BJ (cell line): ENCODE measurements around the gene MSMP. TPM values are rescaled to one million over a fixed set of nuclear protein-coding genes. Genes with fewer than 3 reads are reported as not detected.

Experiments
- CTCF ChIA-PET: fragments of 350-600 bp; formaldehyde crosslinking; extraction: SDS; loops from one replicate; lab custom pipeline; 2021; ENCODE audit warnings: antibody characterized with exemption, inconsistent platforms; lab: Yijun Ruan, JAX
- POLR2A ChIA-PET: fragments of 300-600 bp; sonication (Branson Sonifier 250); formaldehyde crosslinking; extraction: SDS; loops from one replicate; lab custom pipeline; 2021; ENCODE audit warnings: antibody characterized with exemption; lab: Charles Lee
- DNase-seq: peaks from one replicate; pipeline ENCODE4 v3.0.0-alpha.2; 2011; ENCODE audit warnings: low read depth
- H3K27me3 ChIP-seq: 2 replicates; pipeline ENCODE4 v1.6.0; 2011; ENCODE audit warnings: low read length; ENCODE audit not compliant: control insufficient read depth, insufficient read depth
- H3K36me3 ChIP-seq: 2 replicates; pipeline ENCODE4 v1.5.1; 2011; ENCODE audit warnings: low read length; ENCODE audit not compliant: control insufficient read depth, insufficient read depth
- H3K4me3 ChIP-seq: 2 replicates; pipeline ENCODE4 v1.5.1; 2011; ENCODE audit warnings: low read depth, mild to moderate bottlenecking, control low read depth, low read length
- CTCF ChIP-seq: IDR thresholded peaks from 2 replicates; pipeline ENCODE4 v1.5.1; 2011; ENCODE audit warnings: low read depth, mild to moderate bottlenecking, control low read depth, inconsistent platforms, low read length, moderate library complexity; ENCODE audit not compliant: insufficient read depth
- polyA plus RNA-seq: library from polyadenylated mRNA; depleted of rRNA; stranded (reverse); fragments of >200 nt; gene quantifications from 2 replicates; pipeline ENCODE4 v1.2.3, GENCODE V29; 2011

Gene MSMP
- polyA plus RNA-seq, 1 experiment = not detected

GRCh38 chr9:35767458-35767857 is 13.4 kb upstream of the MSMP start:
- Histone ChIP-seq H3K27me3 (peaks cover 16% of the 10 kb centered on the region), H3K4me3 (no peak overlapping the region), H3K36me3 (no peaks in the 10 kb centered on the region)
- TF ChIP-seq CTCF = no peak
- ChIA-PET CTCF (interaction anchor here (0.6 to 14.0 kb wide), 2 partner anchors 21 to 138 kb away, joined by 4 to 89 read pairs; partner anchors contain the start of gene HRCT1), POLR2A (no interaction called here)
- DNase-seq = no peak

GRCh38 chr9:35766997-35767396 is 12.9 kb upstream of the MSMP start:
- ChIA-PET CTCF (interaction anchor here (1.0 to 14.0 kb wide), 2 partner anchors 19 to 22 kb away, joined by 3 to 89 read pairs; no protein-coding TSS in a partner anchor), POLR2A (no interaction called here)
- no peaks in the 10 kb centered on the region for H3K36me3 ChIP-seq
- peaks cover 16% of the 10 kb centered on the region for H3K27me3 ChIP-seq
- DNase-seq = no peak
- TF ChIP-seq CTCF = no peak
- H3K4me3 ChIP-seq = no peak overlapping the region

GRCh38 chr9:35763803-35764202 is 9.7 kb upstream of the MSMP start:
- Histone ChIP-seq H3K27me3 (no peaks in the 10 kb centered on the region), H3K36me3 (no peaks in the 10 kb centered on the region), H3K4me3 (no peak overlapping the region)
- CTCF ChIA-PET = interaction anchor here (1.1 to 1.6 kb wide), 3 partner anchors 9 to 12 kb away, joined by 3 read pairs; no protein-coding TSS in a partner anchor
- DNase-seq = no peak
- POLR2A ChIA-PET = no interaction called here
- no peak for TF ChIP-seq CTCF

- no peak for TF ChIP-seq CTCF
- ChIA-PET CTCF (interaction anchor here (0.6 to 0.8 kb wide), 5 partner anchors 23 to 139 kb away, joined by 3 to 4 read pairs (median 4); no protein-coding TSS in a partner anchor), POLR2A (no interaction called here)
- no peaks in the 10 kb centered on the region for H3K36me3 ChIP-seq
- no peak overlapping the region for H3K4me3 ChIP-seq
- DNase-seq = no peak
- H3K27me3 ChIP-seq = no peaks in the 10 kb centered on the region
These were observed 9.1 kb upstream of the MSMP start for GRCh38 chr9:35763181-35763580.

GRCh38 chr9:35760651-35761050 is 6.6 kb upstream of the MSMP start:
- no peak overlapping the region for H3K4me3 ChIP-seq
- no peak for TF ChIP-seq CTCF
- POLR2A ChIA-PET = no interaction called here
- DNase-seq = no peak
- no peaks in the 10 kb centered on the region for H3K36me3 ChIP-seq
- H3K27me3 ChIP-seq = no peaks in the 10 kb centered on the region
- CTCF ChIA-PET = interaction anchor here (1.2 to 2.2 kb wide), 4 partner anchors 10 to 113 kb away, joined by 3 to 6 read pairs (median 4); no protein-coding TSS in a partner anchor
